Adrenal gland (tissue), 12 donors: ENCODE measurements around the gene APOL5. TPM values are rescaled to one million over a fixed set of nuclear protein-coding genes. Genes with fewer than 3 reads are reported as not detected.
"Not testable (repeated sequence)": the region's sequence is repeated elsewhere in the genome, so short reads cannot be mapped to it uniquely, and the experiment has no call there.

Experiments used
- DNase-seq, 7 donors: peaks; one replicate each; pipeline ENCODE4 v3.0.0-alpha.2; 2019 to 2020
- H3K27ac ChIP-seq, 5 donors: fragments of 200-600 bp; sonication (generic) in 4 of 5; 1 replicate in 3 of 5; 2 replicates in 2 of 5; pipeline versions ENCODE4 v1.5.1 to v1.8.0; 2016 to 2020; ENCODE audit warnings: mild to moderate bottlenecking in 1 of 5
- H3K27me3 ChIP-seq: fragments of 200-600 bp; 2 replicates; pipeline ENCODE4 v1.8.0; 2021
- H3K36me3 ChIP-seq, 2 donors: fragments of 200-600 bp; replicated peaks in 1 of 2; 1 replicate in 1 of 2; 2 replicates in 1 of 2; pipeline versions ENCODE4 v1.5.1 to v1.8.0; 2018 to 2022
- H3K4me1 ChIP-seq, 2 donors: fragments of 200-600 bp; replicated peaks in 1 of 2; 1 replicate in 1 of 2; 2 replicates in 1 of 2; pipeline versions ENCODE4 v1.5.1 to v1.8.0; 2018 to 2021
- H3K4me3 ChIP-seq, 4 donors: fragments of 200-600 bp; sonication (generic) in 3 of 4; one replicate each; pipeline ENCODE4 v1.5.1; 2016 to 2018
- H3K9me3 ChIP-seq, 3 donors: fragments of 200-600 bp; sonication (generic) in 1 of 3; replicated peaks in 1 of 3; 1 replicate in 2 of 3; 2 replicates in 1 of 3; pipeline versions ENCODE4 v1.5.1 to v1.8.0; 2016 to 2021
- POLR2A ChIP-seq, 2 donors: fragments of 450-650 bp; IDR thresholded peaks; one replicate each; pipeline ENCODE4 v1.6.1; 2017; ENCODE audit warnings: antibody characterized with exemption in 2 of 2, mild to moderate bottlenecking in 2 of 2, moderate library complexity in 1 of 2
- whole genome bisulfite sequencing, 4 donors: extraction: QIAGEN DNeasy Blood & Tissue Kit in 2 of 4; methylation state at CpG; one replicate each; pipeline versions ENCODE4 v1.1.5 to v1.1.7; 2013 to 2017; 5-methylcytosine and 5-hydroxymethylcytosine counted together
- intact Hi-C, 2 donors: fragments of 100-400 bp; cut with DNase I; formaldehyde crosslinking; loops; one replicate each; pipeline versions ENCODE4 v1.14.1 to v1.15.0; 2022 to 2023
- polyA plus RNA-seq, 3 donors: library from polyadenylated mRNA; stranded (reverse); fragments of 200-250 nt in 2 of 3; fragments of 350-450 nt in 1 of 3; fragmentation: Illumina TruSeq in 1 of 3; extraction: RNeasy Lipid Tissue Mini Kit (QIAGEN cat#74804) in 1 of 3; gene quantifications; one replicate each; pipeline ENCODE4 v1.2.3, GENCODE V29; 2013 to 2014
- total RNA-seq, 9 donors: library from RNA; depleted of rRNA in 4 of 9; stranded (reverse); fragments of >200 nt in 4 of 9; fragments of 120-200 nt in 1 of 9; fragmentation: NEBNext Ultra II Directional in 1 of 9; extraction: Animal tissue kit (Norgen Biotek cat#: 25700) in 1 of 9; gene quantifications; one replicate each; pipeline versions ENCODE4 v1.1.0 to v1.2.4, GENCODE V29; 2013 to 2023
- TF ChIP-seq, protein P1 (sequence below), 6 experiments: fragments of 450-650 bp in 4 of 6; fragments of 200-600 bp in 2 of 6; sonication (generic) in 1 of 6; IDR thresholded peaks; 1 replicate in 5 of 6; 2 replicates in 1 of 6; pipeline versions ENCODE4 v1.5.1 to v1.8.0; 2016 to 2021; ENCODE audit warnings: antibody characterized with exemption in 6 of 6, mild to moderate bottlenecking in 2 of 6, moderate library complexity in 1 of 6
- donor health status: healthy with polysubstance abuse.
- donor health status: Bipolar disorder and iron deficiency.
- donor health status: DM: yes; HTN: yes; CAD: no.
- donor health status: DM: no; HTN: no; CAD: no.
- donor health status: DM: no; HTN: no; CAD: no.
- donor health status: DM: yes; HTN: yes; CAD: no.

APOL5 gene
- total and polyA plus RNA-seq, 12 donors: 0.11 TPM; not detected in 11

DNA sequence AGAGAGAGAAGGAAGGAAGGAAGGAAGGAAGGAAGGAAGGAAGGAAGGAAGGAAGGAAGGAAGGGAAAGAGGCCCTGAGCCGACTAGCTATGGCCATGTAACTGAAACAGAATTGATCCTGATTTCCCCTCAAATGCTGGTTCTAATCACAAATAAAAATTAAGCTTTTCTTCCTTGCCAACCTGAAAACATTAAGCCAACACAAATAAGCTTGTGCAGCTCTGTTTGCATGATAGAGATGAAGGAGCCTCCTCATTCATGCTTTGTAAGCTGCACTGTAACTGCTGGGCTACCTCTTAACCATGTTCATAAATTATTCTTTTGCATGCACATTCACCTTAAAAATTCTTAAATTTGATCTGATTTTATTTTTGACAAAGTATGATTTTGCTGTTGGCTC lies 27.7 kb upstream of the APOL5 start:
- 46 to 63% (median 53%) methylated on average over 1 of the region's 1 CpG for WGBS, 4 donors
- H3K27me3 ChIP-seq: no peaks in the 10 kb centered on the region
- H3K27ac ChIP-seq: no peak overlapping the region
- TF ChIP-seq, protein P1, sequence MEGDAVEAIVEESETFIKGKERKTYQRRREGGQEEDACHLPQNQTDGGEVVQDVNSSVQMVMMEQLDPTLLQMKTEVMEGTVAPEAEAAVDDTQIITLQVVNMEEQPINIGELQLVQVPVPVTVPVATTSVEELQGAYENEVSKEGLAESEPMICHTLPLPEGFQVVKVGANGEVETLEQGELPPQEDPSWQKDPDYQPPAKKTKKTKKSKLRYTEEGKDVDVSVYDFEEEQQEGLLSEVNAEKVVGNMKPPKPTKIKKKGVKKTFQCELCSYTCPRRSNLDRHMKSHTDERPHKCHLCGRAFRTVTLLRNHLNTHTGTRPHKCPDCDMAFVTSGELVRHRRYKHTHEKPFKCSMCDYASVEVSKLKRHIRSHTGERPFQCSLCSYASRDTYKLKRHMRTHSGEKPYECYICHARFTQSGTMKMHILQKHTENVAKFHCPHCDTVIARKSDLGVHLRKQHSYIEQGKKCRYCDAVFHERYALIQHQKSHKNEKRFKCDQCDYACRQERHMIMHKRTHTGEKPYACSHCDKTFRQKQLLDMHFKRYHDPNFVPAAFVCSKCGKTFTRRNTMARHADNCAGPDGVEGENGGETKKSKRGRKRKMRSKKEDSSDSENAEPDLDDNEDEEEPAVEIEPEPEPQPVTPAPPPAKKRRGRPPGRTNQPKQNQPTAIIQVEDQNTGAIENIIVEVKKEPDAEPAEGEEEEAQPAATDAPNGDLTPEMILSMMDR (IDR thresholded peaks at IDR 0.05): no peak
- TF ChIP-seq POLR2A (IDR thresholded peaks at IDR 0.05): no peak
- DNase-seq: no peak
- H3K4me3 ChIP-seq: no peak overlapping the region
- no peaks in the 10 kb centered on the region for H3K36me3 ChIP-seq
- H3K4me1 ChIP-seq: no peaks in the 10 kb centered on the region
- intact Hi-C loops: no loop called here
- H3K9me3 ChIP-seq: no peaks in the 10 kb centered on the region

DNA sequence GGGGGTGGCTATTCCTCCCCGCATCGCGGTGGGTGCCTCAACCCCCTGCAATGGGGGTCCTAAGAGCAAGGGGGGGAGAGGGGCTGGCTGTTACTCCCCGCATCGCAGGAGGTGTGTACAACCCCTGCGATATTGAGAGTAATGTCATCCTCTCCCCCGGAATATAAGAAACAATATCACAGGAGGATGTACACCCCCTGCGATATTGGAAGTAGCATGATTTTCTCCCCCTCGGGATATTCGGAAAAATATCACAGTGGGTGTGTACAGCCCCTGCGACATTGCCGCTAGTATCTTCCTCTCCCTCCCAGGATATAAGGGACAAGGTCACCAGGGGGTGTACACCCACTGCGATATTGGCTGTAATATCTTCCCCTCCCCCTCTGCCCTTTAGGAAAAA lies 22.5 kb upstream of the APOL5 start:
- no peak for DNase-seq
- no peak overlapping the region for H3K4me3 ChIP-seq
- H3K4me1 ChIP-seq: no peaks in the 10 kb centered on the region
- intact Hi-C loops: no loop called here
- TF ChIP-seq, protein P1 (IDR thresholded peaks at IDR 0.05): no peak
- no peak for TF ChIP-seq POLR2A (IDR thresholded peaks at IDR 0.05)
- 75 to 91% (median 81%) methylated on average over 6 to 13 of the region's 13 CpGs for WGBS, 4 donors
- H3K27ac ChIP-seq: no peak overlapping the region
- H3K9me3 ChIP-seq: no peaks in the 10 kb centered on the region
- no peaks in the 10 kb centered on the region for H3K36me3 ChIP-seq
- H3K27me3 ChIP-seq: no peaks in the 10 kb centered on the region

DNA sequence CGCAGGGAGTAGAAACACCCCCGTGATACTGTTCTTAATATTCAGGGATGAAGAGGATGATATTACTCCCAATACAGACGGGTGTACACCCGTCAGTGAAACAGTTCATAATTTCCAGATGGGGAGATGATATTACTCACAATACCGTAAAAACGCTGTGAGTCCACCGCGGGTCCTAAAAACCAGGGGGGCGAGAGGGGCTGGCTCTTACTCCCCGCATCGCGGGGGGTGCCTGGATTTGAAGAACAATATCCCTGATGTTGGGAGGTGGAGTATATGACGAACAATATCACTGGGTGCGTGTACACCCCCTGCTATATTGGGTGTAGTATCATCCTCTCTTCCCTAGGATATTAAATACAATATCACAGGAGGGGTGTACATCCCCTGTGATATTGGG lies 20.5 kb upstream of the APOL5 start:
- TF ChIP-seq, protein P1 (IDR thresholded peaks at IDR 0.05): no peak
- TF ChIP-seq POLR2A (IDR thresholded peaks at IDR 0.05): no peak

DNA sequence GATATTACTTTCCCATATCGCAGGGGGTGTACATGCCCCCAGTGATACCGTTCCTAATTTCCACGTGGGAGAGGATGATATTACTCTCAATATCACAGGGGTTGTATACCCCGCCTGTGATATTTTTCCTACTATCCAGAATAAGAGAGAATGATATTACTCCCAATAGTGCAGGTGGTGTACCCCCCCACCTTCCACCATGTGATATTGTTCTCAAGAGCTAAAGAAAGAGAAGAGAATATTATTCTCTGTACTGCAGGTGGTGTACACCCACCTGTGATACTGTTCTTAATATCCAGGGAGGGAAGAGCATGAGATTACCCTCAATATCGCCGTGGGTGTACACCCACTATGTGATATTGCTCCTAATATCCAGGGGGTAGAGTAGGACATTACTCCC lies 17.8 kb upstream of the APOL5 start:
- H3K27me3 ChIP-seq, intact Hi-C loops, H3K9me3 ChIP-seq, DNase-seq, H3K36me3 ChIP-seq, H3K27ac ChIP-seq, H3K4me3 ChIP-seq, H3K4me1 ChIP-seq: not testable (repeated sequence)
- 75 to 81% (median 77%) methylated on average over 5 to 6 of the region's 6 CpGs for WGBS, 4 donors

More for the DNA sequence above, 20.5 kb upstream of the APOL5 start:
- no peaks in the 10 kb centered on the region for H3K9me3 ChIP-seq
- intact Hi-C loops: no loop called here
- H3K4me3 ChIP-seq: no peak overlapping the region
- no peaks in the 10 kb centered on the region for H3K27me3 ChIP-seq
- H3K36me3 ChIP-seq: no peaks in the 10 kb centered on the region
- 74 to 83% (median 75%) methylated on average over 14 of the region's 14 CpGs for WGBS, 4 donors
- no peak overlapping the region for H3K27ac ChIP-seq
- no peaks in the 10 kb centered on the region for H3K4me1 ChIP-seq
- no peak for DNase-seq

DNA sequence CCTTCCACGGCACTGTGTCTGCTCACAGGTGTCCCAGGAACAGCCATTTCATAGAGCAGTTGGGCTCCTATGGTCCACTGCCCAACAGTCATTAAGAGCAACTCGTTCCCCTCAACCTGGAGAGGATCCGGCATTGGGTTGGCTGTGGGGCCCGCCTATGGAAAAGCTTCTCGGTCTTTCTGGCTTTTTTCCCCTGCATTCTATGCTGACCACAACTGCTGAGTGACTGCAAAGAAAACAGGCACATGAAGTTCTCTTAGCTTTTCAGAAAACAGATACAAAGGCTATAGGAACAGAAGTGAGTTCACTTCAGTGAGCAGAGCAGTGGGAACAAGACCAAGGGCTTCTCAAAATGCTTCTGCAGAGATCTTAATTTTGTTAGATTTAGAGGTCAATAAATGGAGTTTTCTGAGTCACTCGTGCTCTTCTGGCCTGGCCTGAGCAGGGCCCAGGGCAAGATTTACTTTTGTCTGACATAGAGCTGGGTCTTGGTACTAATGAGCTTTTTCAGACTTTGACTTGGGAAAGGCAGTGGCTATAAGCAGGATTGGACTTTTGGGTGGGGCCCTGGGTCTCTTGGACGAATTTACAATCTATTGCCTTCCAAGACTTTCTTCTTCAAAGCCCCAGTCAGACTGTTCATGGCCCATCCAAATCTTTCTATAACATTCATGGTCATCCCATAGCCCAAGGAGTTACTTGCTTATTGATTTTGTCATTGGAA lies 13.6 kb upstream of the APOL5 start:
- no peaks in the 10 kb centered on the region for H3K9me3 ChIP-seq
- peak in 1 of 7 donors; percentile 13 for DNase-seq
- H3K36me3 ChIP-seq: no peaks in the 10 kb centered on the region
- intact Hi-C loops: no loop called here
- no peaks in the 10 kb centered on the region for H3K27me3 ChIP-seq
- H3K4me3 ChIP-seq: no peak overlapping the region
- TF ChIP-seq, protein P1 (IDR thresholded peaks at IDR 0.05): no peak
- TF ChIP-seq POLR2A (IDR thresholded peaks at IDR 0.05): no peak
- no peak overlapping the region for H3K27ac ChIP-seq
- WGBS, 4 donors: 76 to 84% (median 83%) methylated on average over 6 to 7 of the region's 7 CpGs
- H3K4me1 ChIP-seq: no peaks in the 10 kb centered on the region
